Endothelial cell of umbilical vein (primary cell): Measurements from ENCODE around the gene MAP4K1. TPM values are rescaled to one million over a fixed set of nuclear protein-coding genes. Genes with fewer than 3 reads are reported as not detected.

ENCODE experiments used
- BruUV-seq: library from RNA; stranded (reverse); fragments of 400-500 nt; replicated peaks from 2 replicates; lab custom pipeline; 2021; lab: Mats Ljungman, UMichigan
- CTCF ChIA-PET: fragments of 300-600, 350-600 bp; sonication (Branson Sonifier 250); formaldehyde crosslinking; loops from one replicate; lab custom pipeline; 2021; ENCODE audit warnings: antibody characterized with exemption, inconsistent platforms; lab: Charles Lee
- POLR2A ChIA-PET: fragments of 300-600, 350-600 bp; sonication (Branson Sonifier 250); formaldehyde crosslinking; loops from one replicate; lab custom pipeline; 2021; ENCODE audit warnings: antibody characterized with exemption, inconsistent platforms; lab: Charles Lee
- DNase-seq: peaks from one replicate; pipeline ENCODE4 v3.0.0-alpha.2; 2011; ENCODE audit warnings: low read depth, low spot score
- FAIRE-seq: peaks from 2 replicates; lab custom pipeline; 2011; peaks lifted over from hg19 to GRCh38; lab: Jason Lieb, UNC
- H2AFZ ChIP-seq: 2 replicates; pipeline ENCODE4 v1.6.0; 2012; ENCODE audit warnings: low read depth, low read length, control low read depth, inconsistent platforms
- H3K27ac ChIP-seq: 2 replicates; pipeline ENCODE4 v1.5.1; 2011; ENCODE audit warnings: low read depth, mild to moderate bottlenecking, control low read depth, low read length, moderate library complexity; ENCODE audit not compliant: insufficient read depth
- H3K27me3 ChIP-seq, 2 experiments: 2 replicates each; pipeline versions ENCODE4 v1.6.0 to v1.6.1; 2011; ENCODE audit warnings: low read length in 2 of 2, mixed read lengths in 1 of 2; ENCODE audit not compliant: control insufficient read depth in 2 of 2, insufficient read depth in 2 of 2
- H3K36me3 ChIP-seq, 2 experiments: 2 replicates in 1 of 2; 3 replicates in 1 of 2; pipeline ENCODE4 v1.5.1; 2011; ENCODE audit warnings: low read length in 2 of 2, mild to moderate bottlenecking in 1 of 2, moderate library complexity in 1 of 2; ENCODE audit not compliant: control insufficient read depth in 2 of 2, insufficient read depth in 2 of 2; ENCODE audit errors: extremely low read depth in 1 of 2
- H3K4me1 ChIP-seq: 3 replicates; pipeline ENCODE4 v1.5.1; 2011; ENCODE audit warnings: mild to moderate bottlenecking, low read length; ENCODE audit not compliant: control insufficient read depth, insufficient read depth; ENCODE audit errors: extremely low read depth
- H3K4me2 ChIP-seq: 2 replicates; pipeline ENCODE4 v1.6.1; 2011; ENCODE audit warnings: low read length, control low read depth, mixed read lengths; ENCODE audit not compliant: insufficient read depth
- H3K4me3 ChIP-seq, 3 experiments: fragments of 200-600 bp in 1 of 3; sonication (generic), shearing (Covaris generic) in 1 of 3; replicated peaks in 1 of 3; 2 replicates each; pipeline ENCODE4 v1.5.1; 2011 to 2016; ENCODE audit warnings: control low read depth in 3 of 3, low read length in 3 of 3, mild to moderate bottlenecking in 2 of 3, inconsistent platforms in 1 of 3, low read depth in 1 of 3, moderate library complexity in 1 of 3; ENCODE audit not compliant: insufficient read depth in 1 of 3
- H3K79me2 ChIP-seq: 2 replicates; pipeline ENCODE4 v1.6.0; 2012; ENCODE audit warnings: low read length, inconsistent platforms; ENCODE audit not compliant: control insufficient read depth, insufficient read depth
- H3K9ac ChIP-seq: replicated peaks from 2 replicates; pipeline ENCODE3; 2011; ENCODE audit warnings: low read length, control low read depth; ENCODE audit not compliant: insufficient read depth; ENCODE audit errors: extremely low read depth
- H3K9me1 ChIP-seq: replicated peaks from 3 replicates; pipeline ENCODE4 v1.6.0; 2011; ENCODE audit warnings: mild to moderate bottlenecking, low read length; ENCODE audit not compliant: control insufficient read depth, insufficient read depth; ENCODE audit errors: extremely low read depth
- H3K9me3 ChIP-seq: replicated peaks from 2 replicates; pipeline ENCODE4 v1.5.1; 2012; ENCODE audit warnings: low read length, inconsistent platforms; ENCODE audit not compliant: control insufficient read depth, insufficient read depth
- H4K20me1 ChIP-seq: replicated peaks from 2 replicates; pipeline ENCODE3; 2011; ENCODE audit warnings: mild to moderate bottlenecking, low read length; ENCODE audit not compliant: control insufficient read depth, insufficient read depth; ENCODE audit errors: extremely low read depth
- EZH2 ChIP-seq: IDR thresholded peaks from 2 replicates; pipeline ENCODE4 v1.6.1; 2012; ENCODE audit warnings: borderline replicate concordance, low read depth, mild to moderate bottlenecking, moderate library complexity, low read length, inconsistent platforms; ENCODE audit not compliant: severe bottlenecking
- FOS ChIP-seq: IDR thresholded peaks from 2 replicates; pipeline ENCODE4 v1.6.1; 2011; ENCODE audit warnings: mild to moderate bottlenecking, low read length, moderate library complexity, borderline replicate concordance; ENCODE audit not compliant: insufficient read depth
- MYC ChIP-seq: IDR thresholded peaks from one replicate; pipeline ENCODE4 v1.6.1; 2011; ENCODE audit warnings: mild to moderate bottlenecking, low read depth, low read length
- POLR2AphosphoS5 ChIP-seq: IDR thresholded peaks from 2 replicates; pipeline ENCODE4 v1.6.1; 2012; ENCODE audit warnings: low read depth, mild to moderate bottlenecking, control low read depth, low read length, moderate library complexity; ENCODE audit not compliant: insufficient read depth
- dilution Hi-C: fragments of 300-500 bp; cut with MboI; formaldehyde crosslinking; loops from one replicate; pipeline ENCODE4 v1.15.0; 2019; ENCODE audit warnings: low sequenced_read_pairs; ENCODE audit not compliant: extremely low pct_ligation_motif_present
- intact Hi-C: fragments of 100-400 bp; cut with micrococcal nuclease; formaldehyde crosslinking; loops from one replicate; pipeline ENCODE4 v1.10.0; 2022
- polyA plus RNA-seq, 4 experiments: library from polyadenylated mRNA; depleted of rRNA in 3 of 4; stranded (reverse) in 3 of 4; unstranded in 1 of 4; fragments of >200 nt; gene quantifications; 2 replicates each; pipeline versions ENCODE4 v1.2.1 to v1.2.3, GENCODE V29; 2011 to 2012; ENCODE audit warnings: missing spikeins in 1 of 4
- total RNA-seq: library from RNA; stranded (reverse); gene quantifications from 2 replicates; pipeline ENCODE4 v1.2.3, GENCODE V29; 2021
- TF ChIP-seq, protein P1 (sequence below): IDR thresholded peaks from 2 replicates; pipeline ENCODE4 v1.6.1; 2011; ENCODE audit not compliant: insufficient read depth, insufficient read length
- TF ChIP-seq, protein P2 (sequence below), 2 donors: IDR thresholded peaks; 1 replicate in 1 of 2; 2 replicates in 1 of 2; pipeline ENCODE4 v1.5.1; 2011; ENCODE audit warnings: low read length in 2 of 2, mild to moderate bottlenecking in 2 of 2, moderate library complexity in 2 of 2, control low read depth in 1 of 2, inconsistent platforms in 1 of 2, low read depth in 1 of 2; ENCODE audit not compliant: insufficient read depth in 1 of 2; ENCODE audit errors: extremely low read depth in 1 of 2

Gene MAP4K1
- total and polyA plus RNA-seq, 2 donors (not counting 3 experiments of a cell fraction or from before 2014, with no cell fraction given), result 0.12 to 1.6 TPM

- intact Hi-C loops, result loop anchor here (1.0 to 10.0 kb wide), 4 partner anchors 91 to 400 kb away; partner anchors contain the start of gene FAM98C
- H3K4me2 ChIP-seq, result no peak overlapping the region
- no peaks in the 10 kb centered on the region for H3K9me3 ChIP-seq
- ChIA-PET POLR2A (no interaction called here), CTCF (interaction anchor here (0.6 to 4.4 kb wide), 40 partner anchors 10 to 736 kb away, joined by 3 to 66 read pairs (median 4); partner anchors contain the start of genes ACTN4, CAPN12, EIF3K and FAM98C)
- peak; percentile 64 for DNase-seq
- H3K27ac ChIP-seq, result no peak overlapping the region
- no peaks in the 10 kb centered on the region for H3K9me1 ChIP-seq
- no peak overlapping the region for H2AFZ ChIP-seq
- TF ChIP-seq POLR2AphosphoS5, result peak; percentile 23
- TF ChIP-seq MYC, result no peak
- no peak for TF ChIP-seq EZH2
- TF ChIP-seq, protein P1, sequence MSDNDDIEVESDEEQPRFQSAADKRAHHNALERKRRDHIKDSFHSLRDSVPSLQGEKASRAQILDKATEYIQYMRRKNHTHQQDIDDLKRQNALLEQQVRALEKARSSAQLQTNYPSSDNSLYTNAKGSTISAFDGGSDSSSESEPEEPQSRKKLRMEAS, result no peak
- TF ChIP-seq, protein P2, sequence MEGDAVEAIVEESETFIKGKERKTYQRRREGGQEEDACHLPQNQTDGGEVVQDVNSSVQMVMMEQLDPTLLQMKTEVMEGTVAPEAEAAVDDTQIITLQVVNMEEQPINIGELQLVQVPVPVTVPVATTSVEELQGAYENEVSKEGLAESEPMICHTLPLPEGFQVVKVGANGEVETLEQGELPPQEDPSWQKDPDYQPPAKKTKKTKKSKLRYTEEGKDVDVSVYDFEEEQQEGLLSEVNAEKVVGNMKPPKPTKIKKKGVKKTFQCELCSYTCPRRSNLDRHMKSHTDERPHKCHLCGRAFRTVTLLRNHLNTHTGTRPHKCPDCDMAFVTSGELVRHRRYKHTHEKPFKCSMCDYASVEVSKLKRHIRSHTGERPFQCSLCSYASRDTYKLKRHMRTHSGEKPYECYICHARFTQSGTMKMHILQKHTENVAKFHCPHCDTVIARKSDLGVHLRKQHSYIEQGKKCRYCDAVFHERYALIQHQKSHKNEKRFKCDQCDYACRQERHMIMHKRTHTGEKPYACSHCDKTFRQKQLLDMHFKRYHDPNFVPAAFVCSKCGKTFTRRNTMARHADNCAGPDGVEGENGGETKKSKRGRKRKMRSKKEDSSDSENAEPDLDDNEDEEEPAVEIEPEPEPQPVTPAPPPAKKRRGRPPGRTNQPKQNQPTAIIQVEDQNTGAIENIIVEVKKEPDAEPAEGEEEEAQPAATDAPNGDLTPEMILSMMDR (IDR thresholded peaks at IDR 0.05; ENCODE audit: extremely low read depth in 1 of 2, insufficient read depth in 1 of 2, low read depth in 1 of 2, low read length in 2 of 2), result peak; percentile 90 to 93
- TF ChIP-seq FOS, result no peak
- H3K36me3 ChIP-seq, result peaks cover 6 to 12% of the 10 kb centered on the region in 2 experiments
- dilution Hi-C loops, result no loop called here
- no peaks in the 10 kb centered on the region for H3K79me2 ChIP-seq
- no peaks in the 10 kb centered on the region for H3K4me1 ChIP-seq
- FAIRE-seq, result peak; percentile 57
- H3K9ac ChIP-seq, result no peak overlapping the region
- H3K27me3 ChIP-seq, result no peaks in the 10 kb centered on the region
- H3K4me3 ChIP-seq, result no peak overlapping the region
- H4K20me1 ChIP-seq, result no peaks in the 10 kb centered on the region
- BruUV-seq, result no TSS peak
Observed at GRCh38 chr19:38634757-38635482, 17.2 kb upstream of the MAP4K1 start.
